ENCODE results near the gene PTPN1.
"Not testable (repeated sequence)": the region's sequence is repeated elsewhere in the genome, so short reads cannot be mapped to it uniquely, and the experiment has no call there.

Gene PTPN1

DNA sequence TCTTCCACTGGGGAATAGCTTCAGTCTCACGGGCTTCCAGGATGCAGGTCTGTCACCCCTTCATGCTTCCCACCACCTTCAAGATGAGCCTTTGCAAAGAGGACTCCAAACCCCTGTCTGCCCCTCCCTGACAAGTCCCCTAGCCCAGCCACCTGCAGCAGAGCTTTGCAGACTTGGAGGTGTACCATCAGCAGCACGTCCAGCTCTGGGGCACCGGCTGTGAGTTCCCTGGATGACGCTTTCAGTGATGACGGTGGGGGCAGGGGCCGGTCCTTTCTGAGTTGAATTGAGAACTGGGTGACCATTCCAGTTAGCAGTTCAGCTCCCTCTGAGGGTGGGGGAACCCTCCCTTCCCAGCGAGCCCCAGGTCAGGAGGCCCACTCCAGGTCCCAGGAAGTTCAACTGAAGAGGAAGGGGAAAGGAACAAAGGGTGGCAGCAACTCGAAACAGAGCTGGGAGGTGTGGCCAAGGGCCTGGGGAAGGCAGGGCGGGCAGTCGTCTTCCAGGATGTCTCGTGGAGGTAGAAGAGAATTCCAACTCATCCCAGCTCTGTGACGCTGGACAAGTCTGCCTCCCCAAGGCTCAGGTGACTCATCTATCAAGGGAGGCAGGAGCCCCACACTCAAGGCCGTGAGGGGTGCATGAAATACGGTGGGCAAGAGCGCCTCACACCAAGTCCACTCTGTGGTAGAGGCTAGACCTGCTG, 86.0 kb downstream of the PTPN1 start:
- DNase-seq: no peak

DNA sequence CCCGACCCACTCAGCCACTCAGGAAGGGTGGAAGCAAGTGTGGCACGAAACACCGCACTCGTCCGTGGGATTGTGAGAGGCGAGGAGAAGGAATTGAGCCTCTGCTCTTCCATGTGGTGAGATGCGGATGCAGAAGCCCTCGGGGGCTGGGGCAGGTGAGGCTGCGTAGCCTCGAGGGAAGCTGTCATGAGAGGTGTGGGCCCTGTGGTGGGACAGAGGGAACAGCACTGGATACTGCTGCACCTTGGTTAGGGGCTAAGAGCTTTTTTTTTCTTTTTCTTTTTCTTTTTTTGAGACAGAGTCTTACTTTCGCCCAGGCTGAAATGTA, 86.5 kb downstream of the PTPN1 start:
- no peak for DNase-seq

DNA sequence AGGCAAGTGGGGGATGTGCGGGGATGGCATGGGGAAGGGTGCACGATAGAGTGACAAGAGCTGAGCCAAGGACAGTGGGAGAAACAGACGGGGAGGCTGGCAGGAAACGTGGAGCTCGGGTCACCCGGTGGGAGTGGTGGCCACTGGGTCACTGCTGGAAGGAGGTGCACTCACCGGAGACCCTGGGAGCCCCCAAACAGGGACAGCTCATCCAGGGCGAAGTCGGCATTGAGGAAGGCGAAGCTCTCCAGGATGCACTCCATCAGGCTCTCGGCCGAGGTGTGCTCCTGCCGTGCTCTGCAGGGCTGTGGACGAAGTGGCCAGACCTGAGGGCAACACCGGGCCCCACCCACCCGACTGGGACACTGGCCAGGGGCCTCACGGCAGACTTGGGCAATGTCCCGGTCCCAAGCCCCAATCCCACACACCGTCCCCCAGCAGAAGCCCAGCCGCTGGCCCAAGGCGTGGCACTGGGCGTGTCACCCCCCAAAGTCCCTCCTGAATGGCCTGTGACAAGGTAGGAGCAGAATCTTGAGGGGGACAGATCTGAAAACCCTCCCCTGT, 87.3 kb downstream of the PTPN1 start:
- no peak for DNase-seq

DNA sequence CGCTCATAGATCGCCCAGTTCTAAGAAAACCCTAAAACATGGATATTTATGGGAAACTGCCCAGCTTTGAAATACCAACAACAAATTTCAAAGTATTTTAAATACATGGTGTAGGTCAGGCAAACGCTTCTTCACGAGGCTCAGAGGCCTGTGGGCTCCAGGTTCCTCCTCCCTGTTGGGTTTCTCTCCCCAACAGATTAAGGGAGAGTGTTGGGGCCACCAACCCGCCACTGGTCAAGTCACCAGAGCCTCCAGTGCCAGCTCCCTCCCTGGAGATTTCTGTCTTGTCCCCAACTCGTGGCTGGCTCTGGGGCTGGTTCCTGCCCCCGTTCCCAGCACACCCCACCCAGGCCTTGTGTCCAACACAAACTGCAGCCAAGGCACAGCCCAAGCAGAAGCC, 87.9 kb downstream of the PTPN1 start:
- DNase-seq: no peak

DNA sequence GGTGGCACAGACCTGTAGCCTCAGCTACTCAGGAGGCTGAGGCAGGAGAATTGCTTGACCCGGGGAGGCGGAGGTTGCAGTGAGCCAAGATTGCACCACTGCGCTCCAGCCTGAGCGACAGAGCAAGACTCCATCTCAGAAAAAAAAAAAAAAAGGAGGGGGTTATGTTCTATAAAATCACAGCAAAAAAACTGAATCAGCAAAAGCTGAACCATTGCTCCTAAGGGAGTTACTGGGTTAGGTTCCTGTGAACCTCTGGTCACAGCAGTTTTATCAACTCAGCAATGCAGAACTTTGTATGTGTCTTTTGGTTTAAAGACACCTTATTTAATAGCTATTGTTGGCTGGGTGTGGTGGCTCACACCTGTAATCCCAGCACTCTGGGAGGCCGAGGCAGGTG, 88.6 kb downstream of the PTPN1 start:
- DNase-seq: not testable (repeated sequence)

DNA sequence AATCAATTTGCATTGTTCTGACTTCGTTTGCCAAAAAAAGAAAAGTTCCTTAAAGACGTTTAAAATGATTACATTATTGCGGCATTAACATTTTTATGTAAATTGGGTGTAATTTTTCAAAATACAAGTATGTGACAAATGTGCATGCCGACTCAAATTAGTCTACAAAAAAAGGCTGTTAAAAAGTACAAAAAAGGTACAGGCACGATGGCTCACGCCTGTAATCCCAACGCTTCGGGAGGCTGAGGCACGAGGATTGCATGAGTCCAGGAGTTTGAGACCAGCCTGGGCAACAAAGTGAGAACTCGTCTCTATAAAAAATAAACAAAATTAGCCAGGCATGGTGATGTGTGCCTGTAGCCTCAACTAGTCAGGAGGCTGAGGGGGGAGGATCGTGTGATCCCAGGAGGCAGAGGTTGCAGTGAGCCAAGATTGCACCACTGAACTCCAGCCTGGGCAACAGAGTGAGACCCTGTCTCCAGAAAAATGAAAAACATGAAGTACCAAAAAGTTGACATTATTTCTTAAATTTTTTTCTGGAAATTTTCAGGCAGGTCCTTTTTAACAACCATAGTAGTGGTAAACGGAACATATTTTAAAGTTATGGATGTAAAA, 90.2 kb downstream of the PTPN1 start:
- no peak for DNase-seq

DNA sequence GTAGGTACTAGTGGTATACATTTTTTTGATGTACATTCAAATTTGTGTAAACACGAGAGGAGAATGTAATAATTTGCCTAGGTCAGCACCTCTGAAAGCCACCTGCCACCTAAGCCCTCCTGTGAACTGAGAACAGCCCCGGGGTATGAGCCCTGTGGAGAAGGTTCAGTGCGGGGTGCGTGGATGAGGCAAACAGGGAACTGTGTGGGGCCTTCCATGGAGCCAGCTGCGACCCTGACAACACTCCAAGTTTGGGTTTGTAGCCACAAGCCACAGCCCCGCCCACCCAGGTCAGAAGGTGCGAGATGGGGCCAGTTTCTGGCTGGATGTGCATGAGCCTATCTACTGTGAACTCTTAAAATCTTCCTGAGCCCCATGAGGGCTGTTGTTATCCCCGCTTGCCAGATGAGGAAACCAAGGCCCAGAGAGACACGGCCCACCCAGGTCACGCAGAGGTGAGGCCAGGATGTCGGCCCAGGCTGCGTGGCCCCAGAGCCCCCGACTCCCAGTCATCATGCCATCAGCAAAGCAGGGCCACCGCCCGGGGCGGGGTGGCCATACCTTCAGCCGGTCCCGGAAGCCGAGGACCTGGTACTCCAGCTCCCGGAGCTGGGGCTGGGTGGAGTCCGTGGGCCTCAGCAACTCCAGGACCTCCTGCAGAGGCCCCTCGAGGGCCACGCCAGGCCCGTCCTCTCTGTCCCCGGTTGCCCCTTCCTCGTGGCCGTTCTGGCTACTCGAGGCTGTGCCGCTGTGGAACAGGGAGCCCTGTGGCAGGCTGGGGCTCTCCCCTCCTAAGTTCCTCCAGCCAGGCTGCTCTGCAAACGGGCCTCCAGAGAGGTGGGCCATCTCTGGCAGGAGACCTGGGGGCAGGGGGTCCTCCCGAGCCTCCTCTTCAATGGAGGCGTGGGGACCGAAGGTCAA, 91.6 kb downstream of the PTPN1 start:
- no peak for DNase-seq

DNA sequence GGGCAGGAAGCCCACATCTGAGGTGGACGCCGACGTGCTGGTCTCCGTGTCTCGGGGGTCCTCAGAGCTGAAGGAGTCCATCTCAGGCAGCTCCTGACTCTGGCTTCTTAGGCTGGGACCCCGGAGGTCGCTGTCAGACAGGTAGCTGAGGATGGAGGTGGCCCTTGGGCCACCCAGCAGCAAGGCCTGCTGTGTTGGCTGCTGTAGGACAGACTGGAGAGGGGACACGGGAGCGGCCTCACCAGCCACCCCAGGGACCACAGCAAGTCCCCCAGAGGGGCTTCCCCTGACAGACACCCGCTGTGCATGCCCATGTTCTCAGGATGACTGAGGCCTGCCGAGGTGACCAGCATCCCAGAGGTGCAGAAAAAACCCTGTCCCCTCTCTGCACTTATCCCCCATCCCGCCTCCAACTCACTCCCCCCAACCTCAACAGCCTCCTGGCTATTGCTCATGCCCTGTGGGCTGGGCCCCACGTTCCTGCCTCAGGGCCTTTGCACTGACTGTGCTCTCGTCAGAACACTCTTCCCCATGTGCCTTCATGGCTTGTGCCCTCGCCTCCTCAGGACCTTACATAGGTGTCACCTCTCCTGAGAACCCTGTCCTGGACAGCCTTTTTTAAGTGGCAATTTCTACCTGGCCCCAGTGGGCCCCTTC, 92.4 kb downstream of the PTPN1 start:
- DNase-seq: no peak

DNA sequence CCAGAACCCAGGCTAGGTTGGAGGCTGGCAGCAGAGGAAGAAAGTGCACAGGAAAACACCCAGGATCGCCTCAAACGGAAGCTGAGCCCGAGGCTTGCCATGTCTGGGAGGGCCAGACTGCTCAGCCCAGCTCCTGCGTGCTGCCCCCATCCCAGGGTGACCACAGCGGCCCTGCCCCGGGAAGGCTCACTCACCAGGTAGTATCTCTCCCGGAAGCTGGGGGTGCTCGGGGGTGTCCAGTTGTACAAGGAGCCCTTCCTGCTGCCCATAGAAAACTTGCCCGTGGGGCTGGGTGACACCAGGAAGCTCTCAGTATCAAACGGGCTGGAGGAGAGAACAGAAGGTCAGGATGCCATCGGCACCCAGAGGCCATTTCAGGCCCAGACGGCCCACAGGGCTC, 94.3 kb downstream of the PTPN1 start:
- DNase-seq: no peak

DNA sequence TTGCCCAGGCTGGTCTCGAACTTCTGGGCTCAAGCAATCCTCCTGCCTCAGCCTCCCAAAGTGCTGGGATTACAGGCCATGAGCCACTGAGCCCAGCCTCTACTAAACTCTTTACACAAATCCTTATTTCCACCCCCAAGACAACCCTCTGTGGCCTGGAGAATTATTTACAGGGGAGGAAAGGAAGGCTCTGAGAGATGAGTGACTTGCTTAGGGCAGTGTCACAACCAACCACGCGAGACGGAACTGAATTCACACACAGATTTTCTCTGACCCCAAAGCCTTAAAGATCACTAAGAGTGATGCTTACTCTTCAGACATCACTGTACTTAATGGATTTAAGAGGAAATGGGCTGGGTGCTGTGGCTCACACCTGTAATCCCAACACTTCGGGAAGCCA, 95.0 kb downstream of the PTPN1 start:
- no peak for DNase-seq

DNA sequence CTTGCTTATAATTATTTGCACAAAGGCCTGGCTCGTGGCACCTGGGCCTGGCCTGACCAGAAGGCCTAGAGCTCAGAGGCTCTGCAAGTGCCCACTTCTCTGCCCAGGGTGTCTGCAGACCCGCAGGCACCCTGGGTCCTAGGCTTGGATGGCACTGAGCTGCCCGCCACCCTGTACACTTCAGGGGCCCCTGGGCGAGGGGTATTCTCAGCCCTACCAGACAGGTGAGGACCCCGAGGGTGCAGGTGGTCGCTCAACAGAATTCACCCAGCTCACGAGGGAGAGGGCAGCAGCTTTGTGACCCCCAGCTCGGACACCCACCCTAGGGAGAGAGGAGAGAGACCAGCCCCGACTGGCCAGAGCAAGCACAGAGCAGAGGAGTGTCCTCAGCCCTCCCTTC, 97.3 kb downstream of the PTPN1 start:
- DNase-seq: no peak

DNA sequence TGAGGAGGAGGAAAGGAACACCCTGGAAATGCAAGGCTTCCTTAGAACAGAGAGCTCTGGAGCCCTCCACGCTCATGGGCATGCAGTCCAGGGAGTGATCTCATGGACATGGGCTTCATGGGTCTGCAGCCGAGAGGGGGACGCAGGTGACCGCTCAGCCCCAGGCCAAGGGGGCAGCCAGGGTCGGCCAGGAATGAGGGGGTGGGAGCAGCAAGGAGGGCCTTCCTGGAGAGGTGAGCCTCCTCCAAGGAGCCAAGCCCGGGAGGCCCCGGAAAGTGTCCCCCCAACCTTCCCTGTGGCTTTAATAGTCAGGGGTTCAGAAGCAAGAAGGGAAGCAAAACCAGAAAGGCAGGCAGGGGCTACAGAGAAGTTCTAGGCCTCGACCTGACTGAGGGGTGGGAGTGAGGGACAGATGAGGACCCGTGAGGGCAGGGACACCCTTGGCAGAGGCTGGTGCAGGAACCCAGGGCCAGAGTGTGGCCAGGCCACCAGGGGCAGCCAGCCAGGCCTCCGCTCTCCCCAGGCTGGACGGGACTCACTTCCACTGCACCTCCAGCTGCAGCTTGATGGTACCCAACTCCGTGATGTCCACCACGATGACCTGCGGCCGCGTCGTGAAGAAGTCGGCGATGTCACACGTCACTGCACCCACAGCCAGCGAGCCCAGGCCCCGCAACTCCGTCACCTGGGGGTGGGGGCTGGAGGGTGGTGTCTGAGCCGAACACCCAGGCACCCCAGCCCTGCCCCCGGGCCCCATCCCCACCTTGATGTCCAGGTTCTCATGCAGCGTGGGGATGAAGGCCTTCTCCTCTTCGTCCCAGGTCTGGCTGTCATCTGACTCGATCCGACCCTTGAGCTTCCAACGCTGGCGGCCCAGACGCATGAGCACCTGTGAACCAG, 97.9 kb downstream of the PTPN1 start:
- no peak for DNase-seq

DNA sequence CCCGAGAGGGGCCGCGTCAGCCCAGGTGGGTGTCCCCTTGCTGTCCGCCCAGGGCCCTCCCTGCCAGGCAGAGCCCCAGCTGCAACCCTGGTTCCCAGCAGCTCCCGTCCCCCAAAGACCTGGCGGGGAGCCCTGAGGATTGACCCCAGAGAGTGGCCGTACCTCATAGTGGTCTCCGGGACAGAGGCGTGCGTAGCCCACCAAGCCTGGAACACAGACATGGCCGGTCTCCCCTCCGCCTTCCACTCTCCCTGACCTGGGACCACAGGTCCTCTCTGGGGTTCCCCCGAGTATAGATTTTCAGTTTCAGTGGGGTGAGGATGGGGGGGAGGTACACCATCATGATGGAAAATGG, 98.5 kb downstream of the PTPN1 start:
- no peak for DNase-seq

DNA sequence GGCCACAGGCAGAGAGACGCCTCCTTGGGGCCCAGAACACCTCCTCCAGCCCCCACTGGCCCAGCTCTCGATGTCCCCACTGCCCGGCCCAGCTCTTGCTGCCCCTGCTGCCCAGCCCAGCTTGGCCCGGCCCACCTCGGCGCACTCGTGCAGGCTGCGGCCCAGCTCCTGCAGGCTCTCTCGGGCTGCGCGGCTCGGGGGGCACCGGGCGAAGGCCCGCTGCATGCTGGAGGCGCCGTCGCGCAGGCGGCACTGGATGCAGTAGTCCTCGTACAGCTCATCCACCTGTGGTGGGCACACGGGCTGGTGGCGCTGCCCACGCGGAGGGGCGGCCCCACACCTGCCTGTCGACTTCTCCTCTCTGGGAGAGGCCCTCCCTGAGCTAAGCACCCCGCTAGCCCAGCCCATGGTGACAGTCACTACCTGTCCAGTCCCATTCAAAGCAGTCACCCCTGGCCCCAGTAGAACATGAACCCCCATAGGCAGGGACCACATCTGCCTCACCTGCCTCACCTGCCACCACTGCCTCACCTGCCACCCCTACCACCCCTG, 99.3 kb downstream of the PTPN1 start:
- no peak for DNase-seq

DNA sequence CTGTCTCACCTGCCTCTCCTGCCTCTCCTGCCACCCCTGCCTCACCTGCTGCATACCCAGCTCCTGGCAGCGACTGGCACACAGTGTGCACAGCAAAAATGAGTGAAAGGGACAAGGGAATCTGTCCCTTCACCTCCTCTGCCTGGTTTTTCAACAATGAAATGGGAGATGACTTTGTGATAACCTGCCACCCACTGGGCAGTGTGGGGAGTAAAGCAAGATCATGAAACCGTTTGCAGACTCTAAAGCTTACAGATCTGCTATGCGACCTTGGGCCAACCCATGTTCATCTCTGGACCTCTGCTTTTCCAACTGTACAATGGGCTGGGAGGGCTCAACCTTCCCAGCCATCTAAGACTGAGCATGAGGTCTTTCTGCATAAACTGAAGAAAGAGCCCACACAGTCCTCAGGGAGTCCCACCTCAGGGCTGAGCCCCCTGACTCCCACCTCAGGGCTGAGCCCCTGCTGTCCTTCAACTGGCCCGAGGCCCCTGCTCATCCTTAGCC, 100.1 kb downstream of the PTPN1 start:
- DNase-seq: no peak

DNA sequence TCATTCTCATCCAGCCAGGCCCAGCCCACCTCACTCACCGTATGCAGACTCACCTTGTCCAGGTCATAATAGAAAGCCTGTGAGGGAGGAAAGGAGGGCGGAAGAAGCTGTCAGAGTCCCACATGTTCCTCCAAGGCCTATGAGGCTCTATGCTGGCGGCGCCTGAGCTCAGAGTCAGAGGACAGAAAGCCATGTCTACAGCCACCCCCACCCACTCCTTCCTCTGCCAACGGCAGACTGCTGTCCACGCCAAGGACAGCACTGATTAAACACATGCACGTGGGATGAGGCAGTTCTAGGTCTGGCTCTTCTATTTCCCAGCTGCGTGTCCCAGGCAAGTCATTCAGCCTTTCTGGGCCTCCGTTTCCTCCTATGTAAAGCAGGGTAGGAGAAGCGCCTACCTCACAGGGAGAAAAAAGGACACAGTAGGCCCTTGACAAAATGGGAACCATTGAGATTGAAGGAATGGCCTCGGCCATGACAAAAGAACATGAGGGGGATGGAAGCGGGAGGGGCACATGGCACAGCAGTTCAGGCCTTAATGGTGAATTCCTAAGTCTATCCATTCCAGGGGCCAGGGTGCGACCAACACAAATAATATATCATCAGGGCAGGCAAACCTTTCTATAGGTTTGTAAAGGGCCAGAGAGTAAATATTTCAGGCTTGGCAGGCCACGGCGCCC, 101.1 kb downstream of the PTPN1 start:
- DNase-seq: no peak

DNA sequence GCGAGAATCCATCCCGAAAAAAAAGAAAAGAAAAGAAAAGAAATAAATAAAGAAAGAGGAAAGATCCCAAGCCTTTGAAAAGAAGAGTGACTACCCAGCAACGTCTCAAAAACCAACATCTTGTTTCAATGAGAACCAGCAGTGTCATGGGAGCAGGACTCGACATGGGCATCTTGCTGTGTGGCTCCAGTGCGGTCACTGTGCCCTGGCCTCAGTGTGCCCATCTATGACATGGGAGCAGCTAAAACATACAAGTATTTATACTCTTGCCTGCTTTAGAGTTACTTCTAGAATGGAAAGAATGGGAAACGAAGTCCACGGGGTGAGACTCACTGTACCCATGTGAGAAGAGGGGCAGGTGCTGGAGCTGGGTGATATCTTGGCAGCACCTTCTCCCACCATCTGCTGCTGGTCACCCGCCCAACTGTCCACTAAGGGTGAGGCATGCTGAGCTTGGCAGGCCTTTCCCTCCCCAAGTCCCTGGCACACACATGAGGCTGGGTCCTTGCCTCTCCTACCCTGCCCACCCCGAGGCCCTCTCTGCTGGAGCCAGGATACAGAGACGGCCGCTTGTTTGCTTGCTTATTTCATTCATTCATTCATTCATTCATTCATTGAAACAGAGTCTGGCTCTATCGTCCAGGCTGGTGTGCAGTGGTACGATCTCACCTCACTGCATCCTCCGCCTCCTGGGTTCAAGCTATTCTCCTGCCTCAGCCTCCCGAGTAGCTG, 103.4 kb downstream of the PTPN1 start:
- no peak for DNase-seq

DNA sequence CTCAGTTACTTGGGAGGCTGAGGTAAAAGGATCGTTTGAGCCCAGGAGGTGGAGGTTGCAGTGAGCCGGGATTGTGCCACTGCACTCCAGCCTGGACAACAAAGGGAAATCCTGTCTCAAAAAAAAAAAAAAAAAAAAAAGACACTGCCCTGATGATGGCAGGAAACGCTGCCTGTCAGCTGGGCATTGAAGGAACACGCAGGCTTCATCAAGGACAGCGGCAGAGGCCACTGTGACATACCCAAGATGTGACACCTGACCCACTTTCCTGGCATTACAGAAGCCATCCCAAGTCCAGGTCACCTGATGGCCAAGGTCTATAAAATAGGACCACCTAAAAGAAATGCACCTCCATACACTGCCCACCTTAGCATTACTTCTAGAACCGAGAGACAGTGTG, 105.2 kb downstream of the PTPN1 start:
- no peak for DNase-seq

DNA sequence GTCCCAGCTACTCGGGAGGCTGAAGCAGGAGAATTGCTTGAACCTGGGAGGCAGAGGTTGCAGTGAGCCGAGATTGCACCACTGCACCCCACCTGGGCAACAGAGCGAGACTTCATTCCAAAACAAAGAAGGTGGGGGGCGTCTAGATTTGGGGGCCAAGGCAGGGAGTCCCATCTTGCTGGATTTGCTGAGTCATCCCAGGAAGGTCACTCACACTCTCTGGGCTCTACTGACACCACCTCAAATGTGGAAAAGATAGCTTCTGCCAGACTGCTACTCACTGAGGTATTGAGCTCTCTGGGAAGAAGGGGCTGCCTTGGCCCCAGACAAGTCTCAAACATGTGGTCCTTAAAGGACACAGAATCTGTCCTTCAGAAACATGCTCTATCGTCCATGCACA, 106.8 kb downstream of the PTPN1 start:
- no peak for DNase-seq

DNA sequence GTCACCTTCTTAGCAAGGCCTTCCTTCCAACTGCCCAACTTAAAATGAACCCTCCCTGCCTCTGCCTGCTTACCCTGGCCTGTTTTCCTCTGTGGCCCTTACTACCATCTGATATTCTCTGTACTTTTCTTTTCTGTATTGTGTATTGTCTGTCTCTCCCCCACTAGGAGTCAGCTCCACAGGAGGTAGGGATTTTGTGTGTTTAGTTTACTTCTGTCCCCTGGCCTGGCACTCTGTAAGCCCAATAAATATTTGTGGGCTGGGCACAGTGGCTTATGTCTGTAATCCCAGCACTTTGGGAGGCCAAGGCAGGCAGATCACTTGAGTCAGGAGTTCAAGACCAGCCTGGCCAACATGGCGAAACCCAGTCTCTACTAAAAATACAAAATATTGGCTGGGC, 108.4 kb downstream of the PTPN1 start:
- DNase-seq: no peak
